OCI-M1 (cell line): Measurements from ENCODE around the gene SVIL.
"Not testable (repeated sequence)": the region's sequence is repeated elsewhere in the genome, so short reads cannot be mapped to it uniquely, and the experiment has no call there.

Experiments used
- DNase-seq: peaks from one replicate; lab custom pipeline; 2025; lab: John Stamatoyannopoulos, UW

The SVIL gene

DNA sequence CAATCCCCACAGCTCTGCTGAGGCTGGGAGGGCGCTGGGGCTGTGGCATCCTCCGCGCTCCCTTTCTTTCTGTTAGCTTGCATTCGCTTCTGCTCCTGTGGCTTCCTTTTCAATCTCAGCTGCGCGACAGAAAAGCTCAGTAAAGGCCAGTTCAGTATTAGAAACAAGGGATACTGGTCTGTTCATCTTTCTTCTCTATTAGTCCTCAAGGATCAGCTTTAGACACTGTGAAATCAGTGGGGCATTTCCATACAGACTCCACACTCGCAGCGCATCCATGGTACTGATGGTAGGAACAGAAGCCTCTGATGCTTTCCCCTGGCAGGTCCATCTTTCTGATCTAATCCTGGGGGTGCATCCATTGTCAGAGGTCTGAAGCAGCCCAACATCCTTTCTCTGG is 182.2 kb downstream of the SVIL start:
- DNase-seq = no peak

DNA sequence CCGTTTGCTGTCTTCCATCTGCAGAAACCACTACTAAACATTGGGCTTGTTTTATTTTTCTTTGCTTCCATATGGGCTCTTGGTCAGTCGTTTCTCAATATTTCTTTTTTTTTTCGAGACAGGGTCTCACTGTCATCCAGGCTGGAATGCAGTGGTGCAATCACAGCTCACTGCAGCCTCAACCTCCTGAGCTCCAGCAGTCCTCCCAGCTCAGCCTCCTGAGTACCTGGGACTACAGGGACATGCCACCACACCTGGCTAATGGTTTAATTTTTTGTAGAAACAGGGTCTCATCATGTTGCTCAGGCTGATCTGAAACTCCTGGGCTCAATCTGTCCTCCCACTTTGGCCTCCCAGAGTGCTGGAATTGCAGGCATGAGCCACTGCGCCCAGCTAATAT is 182.8 kb downstream of the SVIL start:
- no peak for DNase-seq

DNA sequence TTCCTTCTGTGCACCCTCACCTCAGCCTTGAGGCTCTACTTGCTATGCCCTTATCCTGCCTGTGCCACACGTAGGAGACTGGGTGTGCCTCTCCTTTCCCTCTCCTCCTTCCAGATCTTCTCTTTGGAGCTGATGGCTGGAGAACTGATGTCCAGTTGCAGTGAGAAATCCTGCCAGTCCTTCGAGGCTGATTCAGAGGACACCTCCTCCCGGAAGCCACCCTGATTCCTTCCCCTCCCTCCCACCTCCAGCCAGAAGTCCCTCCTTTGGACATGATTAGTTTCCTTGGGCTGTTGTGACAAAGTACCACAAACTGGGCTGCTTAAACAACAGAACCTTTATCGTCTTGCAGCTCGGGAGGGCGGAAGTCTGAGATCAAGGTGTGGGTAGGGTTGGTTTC is 184.4 kb downstream of the SVIL start:
- no peak for DNase-seq

DNA sequence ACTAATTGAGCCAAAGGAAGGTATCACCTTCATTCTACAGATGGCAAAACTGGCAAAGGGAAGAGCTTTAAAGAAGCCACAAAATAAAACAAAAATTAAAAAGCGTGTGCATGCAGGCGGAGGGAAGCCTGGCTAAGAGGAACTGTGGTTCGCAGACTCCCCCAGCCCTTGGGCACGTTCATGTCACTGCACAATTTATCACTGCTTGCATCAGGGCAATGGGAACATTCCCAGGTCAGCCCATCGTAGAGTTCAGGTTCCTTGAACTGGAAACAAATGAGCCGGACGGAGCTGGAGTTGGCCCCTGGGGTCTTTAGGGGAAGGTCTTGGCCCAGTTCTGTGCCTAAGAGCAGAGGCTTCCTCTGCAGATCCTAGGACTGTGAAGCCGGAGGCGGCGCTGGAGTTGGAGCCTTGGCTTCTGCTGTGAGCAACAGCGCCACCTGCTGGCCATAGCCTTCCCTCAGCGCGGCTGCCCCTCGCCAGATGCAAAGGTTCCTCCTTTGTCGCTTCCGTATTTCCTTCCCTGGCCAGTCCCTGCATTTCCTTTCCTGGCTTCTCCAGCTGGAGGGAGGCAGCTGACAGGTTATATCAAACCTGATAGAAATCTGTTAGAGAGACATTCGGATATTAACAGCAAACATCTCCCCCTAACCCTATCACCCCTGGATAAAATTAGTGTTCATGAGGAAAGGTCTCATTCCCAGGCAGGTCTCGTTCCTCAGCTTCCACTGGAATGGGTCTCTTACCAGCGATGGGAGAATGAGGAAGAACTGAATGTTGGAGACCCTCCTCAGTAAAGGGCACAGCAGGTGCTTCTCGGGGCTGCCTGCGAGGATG is 185.8 kb downstream of the SVIL start:
- peak; percentile 89 for DNase-seq

DNA sequence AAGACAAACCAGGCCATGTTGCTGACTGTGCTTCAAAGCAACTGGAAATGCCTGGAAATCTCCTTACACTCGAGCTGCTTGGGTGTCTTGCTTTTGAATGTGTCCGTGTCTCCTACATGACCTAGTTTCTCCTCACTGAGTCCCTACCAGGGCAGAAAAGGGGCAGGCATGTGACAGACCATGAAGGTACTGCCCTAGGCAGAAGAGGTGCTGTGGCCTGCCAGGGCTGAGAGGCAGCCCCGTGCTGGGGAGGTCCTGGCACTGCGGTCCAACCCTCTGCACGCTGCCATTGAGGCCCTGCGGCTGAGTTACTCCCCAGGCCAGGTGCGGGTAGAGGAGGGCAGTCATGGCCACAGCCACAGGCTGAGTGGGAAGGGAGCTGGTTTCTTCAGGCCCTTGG is 186.6 kb downstream of the SVIL start:
- no peak for DNase-seq

DNA sequence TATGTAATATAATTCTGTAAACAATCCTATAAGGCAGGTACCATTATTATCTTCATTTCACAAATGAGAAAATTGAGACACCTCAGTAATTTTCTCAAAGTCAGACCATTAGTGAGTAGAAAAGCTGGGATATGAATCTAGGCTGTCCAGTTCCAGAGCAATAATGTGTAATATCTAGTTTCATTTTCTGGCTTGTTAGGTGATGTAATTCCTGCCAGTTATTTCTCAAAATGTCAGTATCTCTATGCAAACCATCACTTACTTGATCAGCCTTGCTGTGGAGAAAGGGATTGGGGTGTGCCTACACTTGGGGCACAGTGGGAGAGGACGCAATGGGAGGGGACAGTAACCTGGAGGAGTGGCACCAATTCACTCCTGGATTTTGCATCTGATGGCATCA is 188.4 kb downstream of the SVIL start:
- peak; percentile 84 for DNase-seq

DNA sequence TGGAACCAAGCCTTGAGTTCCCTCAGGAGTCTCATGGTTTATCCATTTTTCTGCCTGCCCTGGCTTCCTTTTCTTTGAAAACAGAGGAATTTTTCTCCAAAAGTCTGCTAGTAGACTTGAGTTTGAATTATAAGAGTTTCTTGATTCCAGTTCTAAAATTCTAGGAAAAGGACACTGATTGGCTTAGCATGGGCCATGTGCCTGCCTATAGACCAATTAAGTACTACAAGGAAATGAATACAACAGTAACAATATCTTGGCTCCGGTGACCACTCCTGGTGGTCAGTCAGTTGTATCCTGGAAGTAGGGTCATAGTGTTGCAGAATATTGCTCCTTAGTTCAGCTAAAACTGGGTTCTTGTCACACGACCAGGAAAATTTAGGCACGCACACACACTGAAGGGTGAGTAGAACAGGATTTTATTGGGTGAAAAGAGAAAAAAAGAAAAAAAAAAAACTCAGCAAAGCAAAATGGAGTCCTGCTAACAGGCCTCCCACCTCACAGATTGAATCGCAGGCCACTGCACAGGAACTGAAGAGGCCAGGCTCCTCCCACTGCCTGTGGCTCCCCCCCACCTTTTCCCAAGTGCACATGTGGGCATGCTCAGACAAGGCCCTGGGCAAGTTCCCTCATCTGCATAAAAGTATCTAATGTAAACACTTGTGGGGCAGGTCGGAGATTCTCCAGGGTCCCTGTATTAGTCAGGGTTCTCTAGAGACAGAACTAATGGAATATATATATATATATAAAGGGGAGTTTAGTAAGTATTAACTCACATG is 190.8 kb downstream of the SVIL start:
- DNase-seq = peak; percentile 29

DNA sequence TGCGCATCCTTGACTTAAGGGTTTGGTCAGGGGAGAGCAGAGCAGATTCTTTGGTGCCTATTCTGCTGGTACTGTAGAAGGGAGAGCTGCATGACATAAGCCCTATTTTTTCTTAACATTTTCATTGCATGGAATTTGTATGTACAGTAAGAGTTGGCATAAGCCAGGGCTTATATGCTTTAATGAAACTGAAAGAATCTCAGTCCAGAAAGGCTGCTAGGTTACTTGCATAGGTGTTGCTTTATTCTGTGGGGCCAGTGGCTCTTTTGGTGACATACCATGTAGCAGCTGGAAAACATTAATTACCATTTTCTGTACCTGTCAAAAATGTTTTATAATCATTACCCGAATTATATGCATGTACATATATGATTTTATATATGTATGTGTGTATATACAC is 193.8 kb downstream of the SVIL start:
- no peak for DNase-seq

DNA sequence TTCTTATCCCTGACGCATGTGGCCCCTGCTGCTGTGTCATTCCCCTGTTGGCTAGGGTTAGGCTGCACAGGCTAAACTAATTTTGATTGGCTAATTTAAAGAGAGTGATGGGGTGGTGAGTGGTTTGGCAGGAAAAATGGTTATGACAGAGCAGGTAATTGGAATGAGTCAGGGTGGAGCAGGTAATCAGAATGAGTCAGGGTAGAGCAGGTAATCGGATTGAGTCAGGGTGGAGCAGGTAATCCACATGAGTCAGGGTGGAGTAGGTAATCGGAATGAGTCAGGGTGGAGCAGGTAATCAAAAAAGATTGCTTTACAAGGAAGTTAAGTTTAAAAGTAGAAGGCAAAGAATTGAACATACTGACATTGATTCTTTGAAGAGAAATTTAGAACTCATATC is 195.8 kb downstream of the SVIL start:
- not testable (repeated sequence) for DNase-seq

DNA sequence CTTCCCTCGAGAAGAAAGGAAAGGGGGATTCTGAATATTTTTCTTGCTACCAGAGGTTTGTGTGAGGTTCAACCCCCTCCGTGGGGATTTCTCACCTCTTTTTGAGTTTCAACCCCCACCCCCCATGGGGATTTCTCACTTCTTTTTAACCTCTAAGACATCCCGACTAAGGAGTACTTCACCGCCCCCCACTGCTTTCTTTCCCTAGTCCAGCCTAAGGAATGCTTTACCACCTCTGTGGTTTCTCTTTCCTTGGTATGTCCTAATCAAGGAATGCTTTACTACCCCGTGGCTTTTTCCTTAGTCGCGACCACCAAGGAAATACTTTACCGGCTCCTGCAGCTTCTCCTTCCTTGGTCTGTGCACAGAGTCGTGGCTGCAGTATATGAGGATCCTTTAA is 196.5 kb downstream of the SVIL start:
- no peak for DNase-seq

DNA sequence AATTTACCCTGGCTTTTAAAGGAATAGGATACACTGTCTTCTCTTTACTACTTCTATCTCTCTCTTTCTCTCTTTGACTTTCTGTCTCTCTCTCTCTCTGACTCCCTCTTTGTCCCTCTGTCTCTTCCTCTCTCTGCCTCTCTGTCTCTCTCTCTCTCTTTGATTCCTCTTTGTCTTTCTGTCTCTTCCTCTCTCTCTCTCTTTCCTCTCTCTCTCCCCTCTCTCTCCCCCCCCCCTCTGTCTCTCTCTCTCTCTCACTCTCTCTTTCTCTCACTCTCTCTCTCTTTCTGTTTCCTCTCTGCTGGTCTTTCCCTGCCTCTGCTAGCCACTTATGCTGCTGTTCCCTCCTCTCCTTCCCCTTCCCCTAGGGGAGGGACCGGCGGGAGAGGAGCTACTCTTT is 196.9 kb downstream of the SVIL start:
- no peak for DNase-seq

DNA sequence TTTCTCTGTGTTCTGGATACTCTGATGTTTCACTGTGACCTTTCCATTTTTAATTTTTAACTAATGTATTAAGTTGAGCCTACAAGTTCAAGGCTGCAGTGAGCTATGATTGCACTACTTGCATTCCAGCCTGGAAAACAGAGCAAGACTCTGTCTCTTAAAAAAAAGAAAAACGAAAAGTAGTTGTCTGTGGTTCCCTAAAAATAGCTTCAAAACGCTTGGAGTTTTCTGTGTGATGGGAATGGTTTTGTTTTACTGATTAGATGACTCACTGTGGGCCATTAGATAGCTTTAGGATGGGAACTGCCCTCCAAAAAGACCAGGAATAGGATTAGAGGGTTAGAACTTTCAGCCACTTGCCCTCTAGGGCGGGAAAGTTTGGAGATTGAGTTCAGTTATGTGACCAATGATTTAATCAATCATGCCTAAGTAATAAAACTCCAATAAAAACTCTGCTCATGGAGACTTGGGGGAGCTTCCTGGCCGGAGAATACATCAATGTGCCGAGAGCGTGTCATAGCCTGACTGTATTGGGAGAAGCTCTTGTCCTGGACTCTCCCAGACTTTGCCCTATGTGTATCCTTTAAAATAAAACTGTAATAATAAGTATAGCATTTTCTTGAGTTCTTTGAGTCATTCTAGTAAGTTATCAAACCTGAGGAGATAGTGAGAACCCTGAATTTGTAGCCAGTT is 198.8 kb downstream of the SVIL start:
- DNase-seq = no peak

DNA sequence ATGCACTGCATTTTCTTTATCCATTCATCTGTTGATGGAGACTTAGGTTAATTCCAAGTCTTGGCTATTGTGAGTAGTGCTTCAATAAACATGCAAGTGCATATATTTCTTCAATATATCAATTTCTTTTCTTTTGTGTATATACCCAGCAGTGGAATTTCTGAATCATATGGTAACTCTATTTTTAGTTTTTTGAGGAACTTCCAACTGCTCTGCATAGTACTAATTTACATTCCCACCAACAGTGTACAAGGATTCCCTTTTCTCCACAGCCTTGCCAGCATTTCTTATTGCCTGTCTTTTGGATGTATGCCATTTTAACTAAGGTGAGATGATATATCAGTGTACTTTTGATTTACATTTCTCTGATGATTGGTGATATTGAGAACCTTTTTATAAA is 200.7 kb downstream of the SVIL start:
- no peak for DNase-seq

DNA sequence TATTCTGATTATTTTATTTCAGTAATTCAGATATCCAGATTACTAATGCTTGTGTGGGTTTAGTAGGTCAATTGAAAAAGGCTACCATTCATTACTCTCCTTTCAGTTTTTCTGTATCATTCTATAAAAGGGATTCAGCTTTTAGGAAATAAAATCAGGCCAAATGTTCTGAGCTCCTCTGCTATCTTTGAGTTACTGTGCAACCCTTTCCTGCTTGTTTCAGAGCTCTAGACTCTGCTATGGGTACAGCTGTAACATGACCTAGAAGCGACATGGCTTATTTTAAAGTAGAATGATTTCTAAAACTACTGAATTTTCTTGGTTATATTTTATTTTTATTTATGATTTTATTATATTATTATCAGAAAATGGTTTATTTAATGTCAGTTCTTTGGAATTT is 203.1 kb downstream of the SVIL start:
- DNase-seq = no peak

DNA sequence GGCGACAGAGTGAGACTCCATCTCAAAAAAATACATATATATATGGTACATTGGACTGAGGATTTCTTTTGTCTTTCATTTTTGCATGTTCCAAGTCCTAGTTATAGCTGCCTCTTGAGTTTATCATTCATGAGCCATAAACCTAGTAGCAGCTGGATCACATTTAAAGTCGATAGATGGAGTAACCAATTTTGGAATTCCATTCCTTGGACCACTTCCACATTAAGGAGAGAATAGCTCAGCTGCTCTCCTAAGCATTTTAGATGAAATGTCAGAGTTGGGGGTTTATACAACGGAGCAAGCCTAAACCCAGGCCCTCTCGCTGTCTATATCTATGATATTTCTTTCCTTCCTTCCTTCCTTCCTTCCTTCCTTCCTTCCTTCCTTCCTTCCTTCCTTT is 204.7 kb downstream of the SVIL start:
- DNase-seq = no peak

DNA sequence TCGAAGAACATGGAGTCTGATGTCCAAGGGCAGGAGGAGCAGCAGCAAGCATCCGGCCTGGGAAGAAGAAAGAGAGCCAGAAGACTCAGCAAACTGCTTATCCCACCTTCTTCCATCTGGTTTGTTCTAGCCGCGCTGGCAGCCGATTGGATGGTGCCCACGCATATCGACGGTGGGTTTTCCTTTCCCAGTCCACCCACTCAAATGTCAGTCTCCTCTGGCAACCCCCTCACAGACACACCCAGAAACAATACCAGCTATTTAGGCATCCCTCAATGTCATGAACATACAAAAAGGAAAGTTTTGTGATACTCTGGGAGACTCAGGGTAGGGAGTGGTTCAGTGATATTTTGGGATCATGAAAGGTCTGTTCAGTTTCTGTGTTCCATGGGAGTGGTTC is 206.3 kb downstream of the SVIL start:
- no peak for DNase-seq

DNA sequence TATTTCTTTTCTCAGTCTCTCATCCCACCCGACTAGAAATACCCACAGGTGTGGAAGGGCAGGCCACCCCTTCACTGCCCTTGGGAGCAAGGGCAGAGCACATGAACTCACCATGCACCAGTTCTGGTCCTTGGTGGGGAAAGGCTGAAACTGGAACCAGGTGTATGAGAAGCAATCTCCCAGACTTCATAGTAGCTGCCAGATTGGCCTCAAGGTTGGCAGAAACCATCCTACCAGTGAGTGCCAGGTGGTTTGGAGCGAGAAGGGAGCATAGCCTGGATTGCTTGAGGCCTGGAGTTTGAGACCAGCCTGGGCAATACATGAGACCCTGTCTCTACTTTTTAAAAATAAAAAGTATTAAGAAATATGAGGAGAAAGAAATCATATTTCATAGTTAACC is 207.1 kb downstream of the SVIL start:
- DNase-seq = no peak

DNA sequence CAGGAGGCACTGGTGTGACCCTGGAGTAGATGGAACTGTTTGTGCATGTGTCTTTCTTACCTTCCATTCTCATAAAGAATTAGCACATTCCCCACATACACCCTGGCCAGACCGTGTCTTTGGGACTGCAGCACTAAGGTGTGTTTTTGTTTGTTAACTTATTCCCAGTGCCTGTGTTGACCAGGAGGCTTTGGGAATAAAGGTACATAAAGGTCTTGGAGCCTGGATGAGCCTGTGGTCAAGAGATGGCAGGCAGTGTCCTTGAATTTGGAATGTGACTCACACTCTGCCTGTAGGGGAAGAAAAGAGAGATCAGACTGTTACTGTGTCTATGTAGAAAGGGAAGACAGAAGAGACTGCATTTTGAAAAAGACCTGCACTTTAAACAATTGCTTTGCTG is 208.4 kb downstream of the SVIL start:
- no peak for DNase-seq

DNA sequence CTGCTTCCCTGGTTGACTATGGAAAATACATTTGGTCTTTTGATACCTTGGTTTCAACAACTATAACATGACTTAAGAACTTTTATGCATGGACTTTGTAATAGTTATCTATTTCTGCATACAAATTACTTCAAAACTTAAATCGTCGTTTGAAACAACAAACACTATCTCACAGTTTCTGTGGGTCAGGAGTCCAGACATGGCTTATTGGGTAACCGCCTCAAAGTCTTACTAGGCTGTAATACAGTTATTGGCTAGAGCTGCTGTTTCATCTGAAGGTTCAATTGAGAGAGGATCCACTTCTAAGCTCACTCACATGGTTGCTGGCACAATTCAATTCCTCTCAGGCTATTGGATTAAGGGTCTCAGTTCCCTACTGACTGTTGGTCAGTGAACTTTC is 210.8 kb downstream of the SVIL start:
- no peak for DNase-seq

DNA sequence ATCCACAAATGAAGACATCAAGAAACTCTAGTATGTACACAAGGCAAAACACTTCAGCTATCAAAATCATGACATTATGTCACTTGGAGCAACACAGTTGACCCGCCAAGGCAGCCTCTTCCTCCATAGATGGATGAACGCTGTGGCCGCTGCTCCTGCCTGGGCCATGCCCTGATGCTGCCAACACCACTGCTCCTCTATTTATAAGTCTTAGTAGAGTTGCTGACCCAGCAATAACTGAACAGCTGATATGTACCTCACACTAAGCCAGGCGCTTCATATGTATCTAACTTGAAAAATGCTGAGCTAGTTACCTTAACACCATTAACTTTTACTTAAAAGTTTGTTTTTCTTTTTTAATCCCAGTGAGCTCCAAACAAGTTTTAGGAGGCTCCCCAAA is 214.0 kb downstream of the SVIL start:
- no peak for DNase-seq

DNA sequence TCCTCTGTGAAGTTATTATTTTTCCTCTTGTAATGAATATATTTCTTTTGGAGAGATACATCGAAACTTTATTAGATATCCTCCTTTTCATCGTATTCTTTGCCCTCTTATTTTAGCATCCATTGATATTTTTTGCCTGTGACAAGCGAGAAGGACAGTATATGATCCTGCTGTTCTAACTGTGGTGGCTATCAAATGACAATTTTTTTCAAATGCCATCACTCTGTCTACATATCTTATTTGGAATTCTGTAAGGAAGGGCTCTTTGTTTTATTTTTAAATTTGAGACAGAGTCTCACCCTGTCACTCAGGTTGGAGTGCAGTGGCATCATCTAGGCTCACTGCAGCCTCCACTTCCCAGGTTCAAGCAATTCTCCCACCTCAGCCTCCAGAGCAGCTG is 217.4 kb downstream of the SVIL start:
- no peak for DNase-seq

DNA sequence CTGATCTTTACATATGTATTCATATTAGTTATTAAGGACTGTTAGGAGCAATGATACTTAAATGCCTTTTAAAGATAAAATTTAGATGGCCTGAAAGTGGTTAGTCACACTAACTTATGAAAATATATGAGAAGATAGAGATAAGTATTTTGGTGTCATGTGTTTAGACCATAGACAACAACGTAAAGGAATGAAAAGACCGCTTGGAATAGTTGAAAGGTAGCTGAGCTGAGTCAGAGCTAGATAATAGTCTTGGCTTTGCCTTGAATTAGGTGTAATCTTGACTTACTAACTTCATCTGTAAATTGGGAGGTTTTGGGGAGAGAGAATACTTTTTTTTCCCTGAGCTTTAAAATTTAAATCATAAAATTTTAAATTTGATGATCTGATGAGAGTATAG is 218.9 kb downstream of the SVIL start:
- no peak for DNase-seq

DNA sequence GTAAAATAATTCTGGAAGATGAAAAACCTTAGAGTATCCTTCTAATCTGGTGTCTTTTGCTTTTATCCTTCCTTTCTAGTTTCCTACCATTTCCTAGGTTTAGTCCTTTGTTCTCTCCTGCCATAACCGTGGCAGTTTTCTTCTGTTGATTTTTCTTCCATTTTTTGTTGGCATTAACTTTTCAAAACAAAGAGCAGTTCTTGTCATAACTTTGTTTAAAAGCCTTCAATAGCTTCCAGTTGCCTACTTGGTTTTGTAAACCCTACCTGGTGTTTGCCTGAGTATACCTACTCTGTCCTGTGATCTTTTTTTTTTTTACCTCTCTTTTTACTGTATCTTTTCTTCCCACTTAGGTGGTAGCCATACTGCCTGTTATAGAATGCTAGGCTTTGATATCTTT is 220.3 kb downstream of the SVIL start:
- DNase-seq = no peak
